Mammary epithelial cell (primary cell): Measurements from ENCODE around the gene OCA2.

Source experiments
- EZH2 ChIP-seq: IDR thresholded peaks from 2 replicates; pipeline ENCODE4 v1.6.1; 2012; ENCODE audit warnings: low read length, inconsistent platforms, borderline replicate concordance
- TF ChIP-seq, protein P1 (sequence below), 2 donors: IDR thresholded peaks in 1 of 2; conservative IDR thresholded peaks in 1 of 2; 2 replicates each; pipeline ENCODE4 v1.5.1; 2011 to 2012; ENCODE audit warnings: inconsistent platforms in 2 of 2, low read length in 2 of 2, mild to moderate bottlenecking in 2 of 2, control low read depth in 1 of 2, low read depth in 1 of 2; ENCODE audit not compliant: insufficient read depth in 1 of 2; ENCODE audit errors: extremely low read depth in 1 of 2

DNA sequence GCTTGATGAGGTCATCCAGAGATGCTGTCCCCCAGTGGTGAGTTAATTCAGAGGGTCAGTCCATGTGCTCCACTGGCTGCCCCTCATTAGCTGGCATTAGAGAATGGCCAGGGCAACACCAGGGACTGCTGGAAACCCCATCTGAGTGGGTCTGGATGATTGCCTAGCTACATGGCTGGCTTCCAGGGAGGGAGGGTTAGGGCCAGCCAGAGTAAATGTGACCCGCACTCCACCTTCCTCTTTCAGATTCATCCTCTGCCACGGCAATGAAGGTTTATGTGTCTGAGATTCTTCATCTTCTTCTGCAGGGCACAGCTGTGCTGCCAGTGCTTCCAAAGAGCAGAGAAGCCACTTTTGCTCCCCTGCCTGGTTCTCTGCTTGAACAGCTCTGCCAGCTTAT lies 391.9 kb downstream of the OCA2 start:
- TF ChIP-seq, protein P1, sequence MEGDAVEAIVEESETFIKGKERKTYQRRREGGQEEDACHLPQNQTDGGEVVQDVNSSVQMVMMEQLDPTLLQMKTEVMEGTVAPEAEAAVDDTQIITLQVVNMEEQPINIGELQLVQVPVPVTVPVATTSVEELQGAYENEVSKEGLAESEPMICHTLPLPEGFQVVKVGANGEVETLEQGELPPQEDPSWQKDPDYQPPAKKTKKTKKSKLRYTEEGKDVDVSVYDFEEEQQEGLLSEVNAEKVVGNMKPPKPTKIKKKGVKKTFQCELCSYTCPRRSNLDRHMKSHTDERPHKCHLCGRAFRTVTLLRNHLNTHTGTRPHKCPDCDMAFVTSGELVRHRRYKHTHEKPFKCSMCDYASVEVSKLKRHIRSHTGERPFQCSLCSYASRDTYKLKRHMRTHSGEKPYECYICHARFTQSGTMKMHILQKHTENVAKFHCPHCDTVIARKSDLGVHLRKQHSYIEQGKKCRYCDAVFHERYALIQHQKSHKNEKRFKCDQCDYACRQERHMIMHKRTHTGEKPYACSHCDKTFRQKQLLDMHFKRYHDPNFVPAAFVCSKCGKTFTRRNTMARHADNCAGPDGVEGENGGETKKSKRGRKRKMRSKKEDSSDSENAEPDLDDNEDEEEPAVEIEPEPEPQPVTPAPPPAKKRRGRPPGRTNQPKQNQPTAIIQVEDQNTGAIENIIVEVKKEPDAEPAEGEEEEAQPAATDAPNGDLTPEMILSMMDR (conservative IDR thresholded peaks at IDR 0.05 in 1 of 2, IDR thresholded peaks at IDR 0.05 in 1 of 2; ENCODE audit: extremely low read depth in 1 of 2, insufficient read depth in 1 of 2, low read depth in 1 of 2, low read length in 2 of 2): no peak
- TF ChIP-seq EZH2: no peak
